RWPE2 (cell line): Measurements from ENCODE around the gene SCLT1.

ENCODE experiments used
- ATAC-seq: fragments of 200-7000 bp; cut with Tn5 transposase; 3 replicates; pipeline ENCODE4 v1.9.1; 2021; ENCODE audit warnings: low read depth
- DNase-seq: peaks from one replicate; pipeline ENCODE4 v3.0.0-alpha.2; 2020; ENCODE audit warnings: low spot score
- H3K27ac ChIP-seq: fragments of 450-650 bp; 2 replicates; pipeline ENCODE4 v1.5.1; 2017; ENCODE audit warnings: mild to moderate bottlenecking; ENCODE audit not compliant: poor library complexity, severe bottlenecking
- H3K27me3 ChIP-seq: fragments of 250-450 bp; sonication (Bioruptor Pico); 2 replicates; pipeline ENCODE4 v1.5.1; 2021; ENCODE audit warnings: mild to moderate bottlenecking, moderate library complexity; ENCODE audit not compliant: insufficient read depth, poor library complexity, severe bottlenecking
- H3K36me3 ChIP-seq: fragments of 250-450 bp; sonication (Bioruptor Pico); 2 replicates; pipeline ENCODE4 v1.5.1; 2020; ENCODE audit warnings: low read depth, mild to moderate bottlenecking, moderate library complexity
- H3K4me1 ChIP-seq: fragments of 250-450 bp; sonication (Bioruptor Pico); 2 replicates; pipeline ENCODE4 v1.5.1; 2021; ENCODE audit warnings: mild to moderate bottlenecking, moderate library complexity; ENCODE audit not compliant: insufficient read depth, poor library complexity, severe bottlenecking
- H3K4me3 ChIP-seq: fragments of 250-450 bp; sonication (Bioruptor Pico); 2 replicates; pipeline ENCODE4 v1.5.1; 2021; ENCODE audit warnings: mild to moderate bottlenecking, moderate library complexity; ENCODE audit not compliant: severe bottlenecking
- H3K9me3 ChIP-seq: fragments of 250-450 bp; sonication (Bioruptor Pico); 2 replicates; pipeline ENCODE4 v1.5.1; 2021; ENCODE audit warnings: mild to moderate bottlenecking, moderate library complexity; ENCODE audit not compliant: severe bottlenecking
- TF ChIP-seq, protein P1 (sequence below): fragments of 450-650 bp; IDR thresholded peaks from one replicate; pipeline ENCODE4 v1.5.1; 2017; ENCODE audit warnings: mild to moderate bottlenecking, moderate library complexity; ENCODE audit not compliant: poor library complexity, severe bottlenecking

SCLT1 gene

DNA sequence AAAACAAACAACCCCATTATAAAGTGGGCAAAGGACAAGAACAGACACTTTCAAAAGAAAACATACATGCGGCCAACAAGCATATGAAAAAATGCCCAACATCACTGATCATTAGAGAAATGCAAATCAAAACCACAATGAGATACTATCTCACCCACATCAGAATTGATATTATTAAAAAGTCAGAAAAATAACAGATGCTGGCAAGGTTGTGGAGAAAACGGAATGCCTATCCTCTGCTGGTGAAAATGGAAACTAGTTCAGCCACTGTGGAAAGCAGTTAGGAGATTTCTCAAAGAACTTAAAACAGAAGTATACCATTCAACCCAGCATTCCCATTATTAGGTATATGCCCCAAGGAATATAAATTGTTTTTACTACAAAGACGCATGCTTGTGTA lies 171.4 kb downstream of the SCLT1 start:
- Histone ChIP-seq H3K27ac (no peak overlapping the region), H3K27me3 (no peaks in the 10 kb centered on the region), H3K4me3 (no peak overlapping the region), H3K4me1 (no peaks in the 10 kb centered on the region), H3K9me3 (no peaks in the 10 kb centered on the region), H3K36me3 (peaks cover 4% of the 10 kb centered on the region; the same call in 1 of the 2 replicates)
- TF ChIP-seq, protein P1, sequence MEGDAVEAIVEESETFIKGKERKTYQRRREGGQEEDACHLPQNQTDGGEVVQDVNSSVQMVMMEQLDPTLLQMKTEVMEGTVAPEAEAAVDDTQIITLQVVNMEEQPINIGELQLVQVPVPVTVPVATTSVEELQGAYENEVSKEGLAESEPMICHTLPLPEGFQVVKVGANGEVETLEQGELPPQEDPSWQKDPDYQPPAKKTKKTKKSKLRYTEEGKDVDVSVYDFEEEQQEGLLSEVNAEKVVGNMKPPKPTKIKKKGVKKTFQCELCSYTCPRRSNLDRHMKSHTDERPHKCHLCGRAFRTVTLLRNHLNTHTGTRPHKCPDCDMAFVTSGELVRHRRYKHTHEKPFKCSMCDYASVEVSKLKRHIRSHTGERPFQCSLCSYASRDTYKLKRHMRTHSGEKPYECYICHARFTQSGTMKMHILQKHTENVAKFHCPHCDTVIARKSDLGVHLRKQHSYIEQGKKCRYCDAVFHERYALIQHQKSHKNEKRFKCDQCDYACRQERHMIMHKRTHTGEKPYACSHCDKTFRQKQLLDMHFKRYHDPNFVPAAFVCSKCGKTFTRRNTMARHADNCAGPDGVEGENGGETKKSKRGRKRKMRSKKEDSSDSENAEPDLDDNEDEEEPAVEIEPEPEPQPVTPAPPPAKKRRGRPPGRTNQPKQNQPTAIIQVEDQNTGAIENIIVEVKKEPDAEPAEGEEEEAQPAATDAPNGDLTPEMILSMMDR, result no peak
- ATAC-seq (no peak), DNase-seq (no peak)

DNA sequence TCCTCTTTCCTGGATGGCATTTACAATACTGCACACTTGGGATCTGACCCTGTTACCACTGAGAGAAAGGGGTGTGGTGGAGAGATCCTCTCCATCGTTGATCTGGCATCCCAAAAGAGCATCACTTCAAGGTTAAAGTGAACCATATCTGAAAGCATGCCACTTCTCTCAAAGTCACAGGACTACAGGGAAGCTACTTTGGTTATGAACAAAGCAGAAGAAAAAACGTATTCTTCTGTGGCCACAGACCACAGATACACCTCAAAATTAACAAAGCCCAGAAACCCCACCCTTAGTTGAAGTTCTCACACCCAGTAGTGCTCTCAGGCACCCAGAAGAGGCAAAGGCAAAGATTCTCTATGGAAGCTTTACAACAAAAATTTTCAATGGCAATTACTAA lies 175.6 kb downstream of the SCLT1 start:
- Histone ChIP-seq H3K4me3 (no peak overlapping the region), H3K9me3 (no peaks in the 10 kb centered on the region), H3K27me3 (no peaks in the 10 kb centered on the region), H3K36me3 (no peaks in the 10 kb centered on the region), H3K4me1 (no peaks in the 10 kb centered on the region), H3K27ac (no peak overlapping the region)
- no peak for ATAC-seq
- DNase-seq, result no peak
- TF ChIP-seq, protein P1, result no peak

DNA sequence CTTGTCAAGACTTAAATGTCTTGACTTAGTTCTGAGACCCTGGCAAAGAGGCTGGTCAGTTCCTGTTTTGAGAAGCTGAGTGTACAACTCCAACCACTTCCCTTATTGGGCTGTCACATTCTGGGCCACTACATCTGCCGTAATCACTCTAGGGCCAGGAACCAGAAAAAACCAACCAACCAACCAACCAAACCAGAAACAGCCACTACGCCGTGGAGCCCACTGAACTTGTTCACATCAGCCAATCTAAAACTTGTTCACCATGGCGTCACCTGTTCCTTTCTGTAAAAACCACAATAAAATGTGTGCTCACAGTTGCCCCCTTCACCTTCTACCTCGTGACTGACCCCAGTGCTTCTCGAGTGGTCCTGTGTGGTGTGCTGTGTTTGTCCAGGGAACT lies 176.5 kb downstream of the SCLT1 start:
- ATAC-seq (no peak), DNase-seq (no peak)
- H3K27me3 ChIP-seq, result no peaks in the 10 kb centered on the region
- H3K27ac ChIP-seq, result no peak overlapping the region
- no peaks in the 10 kb centered on the region for H3K9me3 ChIP-seq
- TF ChIP-seq, protein P1, result no peak
- no peak overlapping the region for H3K4me3 ChIP-seq
- H3K4me1 ChIP-seq, result no peaks in the 10 kb centered on the region
- no peaks in the 10 kb centered on the region for H3K36me3 ChIP-seq

- no peaks in the 10 kb centered on the region for H3K27me3 ChIP-seq
- no peak overlapping the region for H3K27ac ChIP-seq
- ATAC-seq (no peak), DNase-seq (no peak)
- H3K36me3 ChIP-seq, result no peaks in the 10 kb centered on the region
- H3K4me1 ChIP-seq, result no peaks in the 10 kb centered on the region
- H3K4me3 ChIP-seq, result no peak overlapping the region
- H3K9me3 ChIP-seq, result no peaks in the 10 kb centered on the region
- TF ChIP-seq, protein P1, result no peak
Measured at GRCh38 chr4:128915544-128915943, 177.8 kb downstream of the SCLT1 start.

DNA sequence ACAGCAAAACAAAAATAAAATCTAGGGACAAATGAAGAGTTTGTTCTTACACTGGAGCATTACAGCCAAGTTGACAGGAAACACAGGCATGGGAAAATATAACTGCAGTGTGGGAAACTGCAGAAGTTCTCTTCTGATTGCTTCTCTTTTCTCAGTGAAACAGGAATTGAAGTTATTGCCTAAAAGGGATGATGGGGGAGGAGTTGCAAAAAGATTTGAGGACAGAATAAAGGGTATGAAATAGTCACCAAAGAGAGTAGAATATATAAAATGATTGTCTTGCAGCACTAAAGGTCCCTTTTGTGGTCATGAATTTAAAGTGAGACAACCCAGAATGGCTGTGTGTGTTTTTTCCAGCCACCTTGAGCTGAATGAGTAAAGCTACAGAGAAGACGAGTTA lies 180.1 kb downstream of the SCLT1 start:
- Histone ChIP-seq H3K4me1 (no peaks in the 10 kb centered on the region), H3K4me3 (no peak overlapping the region), H3K27ac (no peak overlapping the region), H3K36me3 (no peaks in the 10 kb centered on the region), H3K27me3 (no peaks in the 10 kb centered on the region), H3K9me3 (no peaks in the 10 kb centered on the region)
- TF ChIP-seq, protein P1, result no peak
- no peak for ATAC-seq
- DNase-seq, result no peak
